Measurements from ENCODE around the gene WT1.

GRCh38 chr11:32478277-32478731 lies 43.0 kb upstream of the WT1 start:
- TF ChIP-seq POLR2AphosphoS5 (IDR thresholded peaks at IDR 0.05) (no peak), POLR2A (IDR thresholded peaks at IDR 0.05) (no peak), CTCF (IDR thresholded peaks at IDR 0.05) (no peak), EP300 (IDR thresholded peaks at IDR 0.05) (no peak)
